HCEC 1CT (cell line): ENCODE data around the gene VWA5B2.
"Not testable (repeated sequence)": the region's sequence is repeated elsewhere in the genome, so short reads cannot be mapped to it uniquely, and the experiment has no call there.

Source experiments
- DNase-seq: peaks from one replicate; pipeline ENCODE4 v3.0.0-alpha.2; 2017

Gene VWA5B2

GRCh38 chr3:184248454-184249411, 19.3 kb downstream of the VWA5B2 start, which contains the start of gene ALG3:
Gene ALG3, minus strand, starts transcription at chr3:184248962. Its CDS starts 22 bp downstream, at chr3:184248940.
- peak; percentile 82 for DNase-seq

- peak; percentile 99 for DNase-seq
Observed at GRCh38 chr3:184249412-184250166, 20.2 kb downstream of the VWA5B2 start, which contains the start of gene EEF1AKMT4. Gene EEF1AKMT4, plus strand, starts transcription at chr3:184249672. Its CDS starts 23 bp downstream, at chr3:184249695.

- peak; percentile 85 for DNase-seq
Observed at GRCh38 chr3:184250167-184250828, 20.9 kb downstream of the VWA5B2 start.

- DNase-seq = no peak
Observed at GRCh38 chr3:184255291-184256039, 26.1 kb downstream of the VWA5B2 start.

- no peak for DNase-seq
Observed at GRCh38 chr3:184257083-184257915, 27.9 kb downstream of the VWA5B2 start.

- DNase-seq = no peak
Observed at GRCh38 chr3:184258926-184259325, 29.5 kb downstream of the VWA5B2 start.

GRCh38 chr3:184259396-184259877, 30.1 kb downstream of the VWA5B2 start:
- no peak for DNase-seq

GRCh38 chr3:184259878-184260723, 30.7 kb downstream of the VWA5B2 start:
- DNase-seq = no peak

GRCh38 chr3:184260724-184261269, 31.4 kb downstream of the VWA5B2 start:
- no peak for DNase-seq

GRCh38 chr3:184261270-184261853, 32.0 kb downstream of the VWA5B2 start, which contains the start of gene CAMK2N2:
Gene CAMK2N2, minus strand, starts transcription at chr3:184261553. Its CDS starts 268 bp downstream, at chr3:184261285.
- peak; percentile 31 for DNase-seq

- DNase-seq = peak; percentile 15
Observed at GRCh38 chr3:184261854-184262763, 32.7 kb downstream of the VWA5B2 start.

GRCh38 chr3:184262764-184263179, 33.4 kb downstream of the VWA5B2 start:
- no peak for DNase-seq

GRCh38 chr3:184267249-184267648, 37.9 kb downstream of the VWA5B2 start:
- DNase-seq = not testable (repeated sequence)

GRCh38 chr3:184272269-184272668, 42.9 kb downstream of the VWA5B2 start:
- DNase-seq = no peak

GRCh38 chr3:184275381-184275701, 46.0 kb downstream of the VWA5B2 start:
- no peak for DNase-seq

GRCh38 chr3:184275961-184276910, 46.9 kb downstream of the VWA5B2 start, which contains the start of gene ECE2:
Gene ECE2, plus strand, starts transcription at chr3:184276022. Its CDS starts 132 bp downstream, at chr3:184276154.
- DNase-seq = no peak

- no peak for DNase-seq
Observed at GRCh38 chr3:184277366-184277765, 48.0 kb downstream of the VWA5B2 start.
